ENCODE results near the gene SH3GL3.

Gene SH3GL3

DNA sequence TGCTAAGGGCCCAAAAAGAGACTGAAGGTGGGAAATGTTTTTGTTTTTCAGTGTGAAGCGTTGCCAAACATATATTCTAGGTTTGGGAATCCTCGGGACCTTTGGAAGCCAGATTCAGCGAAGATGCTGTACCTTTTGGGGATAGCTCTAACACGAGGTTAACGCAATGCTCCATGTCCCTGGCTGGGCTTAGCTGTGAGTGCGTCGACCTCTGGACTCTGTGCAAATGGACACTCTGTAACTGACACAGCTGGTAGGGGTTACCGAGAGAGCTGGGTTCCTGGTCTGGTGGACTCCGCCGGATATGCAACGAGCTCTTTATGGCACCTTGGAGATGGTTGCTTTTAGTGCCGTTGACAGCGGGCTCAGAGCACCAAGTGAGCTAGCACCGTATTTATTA, 724 bp upstream of the SH3GL3 start:
- TF ChIP-seq ZNF624 (tag by site-specific recombination; IDR thresholded peaks at IDR 0.05) (no peak), SETDB1 (IDR thresholded peaks at IDR 0.05; ENCODE audit: insufficient read length, low read length) (peak; percentile 65), ZSCAN30 (tag by site-specific recombination; IDR thresholded peaks at IDR 0.05) (no peak)
- Histone ChIP-seq H3K4me1 (ENCODE audit: control insufficient read depth, insufficient read depth, low read length) (peaks cover 20% of the 10 kb centered on the region), H3K36me3 (ENCODE audit: control insufficient read depth in 2 of 2, insufficient read depth in 1 of 2, low read length in 2 of 2) (no peaks in the 10 kb centered on the region), H3K4me3 (ENCODE audit: low read depth, low read length) (no peak overlapping the region), H3K9me3 (ENCODE audit: control insufficient read depth, insufficient read depth, low read depth, low read length) (no peaks in the 10 kb centered on the region), H3K27ac (ENCODE audit: extremely low read depth, low read depth, low read length) (no peak overlapping the region)
- POLR2A ChIA-PET: interaction anchor here (0.7 to 0.8 kb wide), 3 partner anchors 99 to 119 kb away, joined by 3 read pairs; no protein-coding TSS in a partner anchor
- CTCF ChIA-PET: interaction anchor here (0.6 to 8.9 kb wide), 22 partner anchors 9 to 209 kb away, joined by 3 to 168 read pairs (median 6); no protein-coding TSS in a partner anchor

DNA sequence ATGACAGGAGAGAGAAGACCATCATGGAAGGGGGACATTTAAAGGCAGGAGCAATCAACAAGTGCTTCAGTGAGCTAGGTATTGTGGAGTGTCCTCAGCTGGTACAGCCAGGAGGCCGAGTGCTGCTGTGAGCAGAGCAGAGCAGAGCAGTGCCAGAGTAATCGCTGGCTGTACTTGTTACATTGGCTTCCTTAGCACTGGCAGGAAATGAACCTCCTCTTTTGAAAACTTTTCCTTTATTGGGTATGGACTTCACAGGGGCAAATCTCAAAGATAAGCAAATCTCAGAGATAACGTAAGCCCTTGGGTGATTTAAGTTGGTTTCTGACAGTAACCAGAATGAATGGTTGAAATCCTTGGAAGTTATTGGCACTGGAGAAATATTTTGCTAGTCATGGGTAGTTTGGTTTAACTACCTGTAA, 2.1 kb downstream of the SH3GL3 start:
- H3K4me1 ChIP-seq (ENCODE audit: control insufficient read depth, insufficient read depth, low read length): peaks cover 20% of the 10 kb centered on the region
- no peaks in the 10 kb centered on the region for H3K9me3 ChIP-seq (ENCODE audit: control insufficient read depth, insufficient read depth, low read depth, low read length)
- no peak overlapping the region for H3K4me3 ChIP-seq (ENCODE audit: low read depth, low read length)
- no peaks in the 10 kb centered on the region for H3K36me3 ChIP-seq (ENCODE audit: control insufficient read depth in 2 of 2, insufficient read depth in 1 of 2, low read length in 2 of 2)
- ChIA-PET POLR2A (no interaction called here), CTCF (interaction anchor here (0.6 to 8.9 kb wide), 8 partner anchors 12 to 1506 kb away, joined by 3 to 168 read pairs (median 4); no protein-coding TSS in a partner anchor)
- no peak overlapping the region; the same call in 1 of the 2 replicates for H3K27ac ChIP-seq (ENCODE audit: extremely low read depth, low read depth, low read length)
- TF ChIP-seq, protein P1, sequence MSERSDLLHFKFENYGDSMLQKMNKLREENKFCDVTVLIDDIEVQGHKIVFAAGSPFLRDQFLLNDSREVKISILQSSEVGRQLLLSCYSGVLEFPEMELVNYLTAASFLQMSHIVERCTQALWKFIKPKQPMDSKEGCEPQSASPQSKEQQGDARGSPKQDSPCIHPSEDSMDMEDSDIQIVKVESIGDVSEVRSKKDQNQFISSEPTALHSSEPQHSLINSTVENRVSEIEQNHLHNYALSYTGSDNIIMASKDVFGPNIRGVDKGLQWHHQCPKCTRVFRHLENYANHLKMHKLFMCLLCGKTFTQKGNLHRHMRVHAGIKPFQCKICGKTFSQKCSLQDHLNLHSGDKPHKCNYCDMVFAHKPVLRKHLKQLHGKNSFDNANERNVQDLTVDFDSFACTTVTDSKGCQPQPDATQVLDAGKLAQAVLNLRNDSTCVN (tag by site-specific recombination; optimal IDR thresholded peaks at IDR 0.05): no peak
- TF ChIP-seq, protein P2, sequence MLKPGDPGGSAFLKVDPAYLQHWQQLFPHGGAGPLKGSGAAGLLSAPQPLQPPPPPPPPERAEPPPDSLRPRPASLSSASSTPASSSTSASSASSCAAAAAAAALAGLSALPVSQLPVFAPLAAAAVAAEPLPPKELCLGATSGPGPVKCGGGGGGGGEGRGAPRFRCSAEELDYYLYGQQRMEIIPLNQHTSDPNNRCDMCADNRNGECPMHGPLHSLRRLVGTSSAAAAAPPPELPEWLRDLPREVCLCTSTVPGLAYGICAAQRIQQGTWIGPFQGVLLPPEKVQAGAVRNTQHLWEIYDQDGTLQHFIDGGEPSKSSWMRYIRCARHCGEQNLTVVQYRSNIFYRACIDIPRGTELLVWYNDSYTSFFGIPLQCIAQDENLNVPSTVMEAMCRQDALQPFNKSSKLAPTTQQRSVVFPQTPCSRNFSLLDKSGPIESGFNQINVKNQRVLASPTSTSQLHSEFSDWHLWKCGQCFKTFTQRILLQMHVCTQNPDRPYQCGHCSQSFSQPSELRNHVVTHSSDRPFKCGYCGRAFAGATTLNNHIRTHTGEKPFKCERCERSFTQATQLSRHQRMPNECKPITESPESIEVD (tag by site-specific recombination; IDR thresholded peaks at IDR 0.05): peak; percentile 88
- TF ChIP-seq ZNF350 (tag by site-specific recombination; IDR thresholded peaks at IDR 0.05) (no peak), OSR2 (tag by site-specific recombination; IDR thresholded peaks at IDR 0.05) (peak; percentile 61; the same call in 1 of the 2 replicates), GFI1B (tag by site-specific recombination; IDR thresholded peaks at IDR 0.05) (peak; percentile 99), ZNF140 (tag by site-specific recombination; IDR thresholded peaks at IDR 0.05) (no peak), ZBTB17 (tag by site-specific recombination; IDR thresholded peaks at IDR 0.05) (peak; percentile 99), ZNF660 (tag by site-specific recombination; IDR thresholded peaks at IDR 0.05) (peak; percentile 92), IKZF3 (tag by site-specific recombination; IDR thresholded peaks at IDR 0.05) (0 out of 2 replicates have a peak, but pooled peaks have one; percentile 34), FEZF1 (tag by site-specific recombination; IDR thresholded peaks at IDR 0.05) (peak; percentile 97), ZNF624 (tag by site-specific recombination; IDR thresholded peaks at IDR 0.05) (no peak), ZNF843 (tag by site-specific recombination; IDR thresholded peaks at IDR 0.05) (peak; percentile 75; the same call in 1 of the 2 replicates), KLF9 (tag by site-specific recombination; IDR thresholded peaks at IDR 0.05; ENCODE audit: low read depth) (no peak), ZNF157 (tag by site-specific recombination; IDR thresholded peaks at IDR 0.05) (no peak), SP7 (tag by site-specific recombination; IDR thresholded peaks at IDR 0.05) (peak; percentile 75)
- TF ChIP-seq, protein P3, sequence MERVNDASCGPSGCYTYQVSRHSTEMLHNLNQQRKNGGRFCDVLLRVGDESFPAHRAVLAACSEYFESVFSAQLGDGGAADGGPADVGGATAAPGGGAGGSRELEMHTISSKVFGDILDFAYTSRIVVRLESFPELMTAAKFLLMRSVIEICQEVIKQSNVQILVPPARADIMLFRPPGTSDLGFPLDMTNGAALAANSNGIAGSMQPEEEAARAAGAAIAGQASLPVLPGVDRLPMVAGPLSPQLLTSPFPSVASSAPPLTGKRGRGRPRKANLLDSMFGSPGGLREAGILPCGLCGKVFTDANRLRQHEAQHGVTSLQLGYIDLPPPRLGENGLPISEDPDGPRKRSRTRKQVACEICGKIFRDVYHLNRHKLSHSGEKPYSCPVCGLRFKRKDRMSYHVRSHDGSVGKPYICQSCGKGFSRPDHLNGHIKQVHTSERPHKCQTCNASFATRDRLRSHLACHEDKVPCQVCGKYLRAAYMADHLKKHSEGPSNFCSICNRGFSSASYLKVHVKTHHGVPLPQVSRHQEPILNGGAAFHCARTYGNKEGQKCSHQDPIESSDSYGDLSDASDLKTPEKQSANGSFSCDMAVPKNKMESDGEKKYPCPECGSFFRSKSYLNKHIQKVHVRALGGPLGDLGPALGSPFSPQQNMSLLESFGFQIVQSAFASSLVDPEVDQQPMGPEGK (tag by site-specific recombination; IDR thresholded peaks at IDR 0.05): peak; percentile 29; the same call in 1 of the 2 replicates
- TF ChIP-seq, protein P4, sequence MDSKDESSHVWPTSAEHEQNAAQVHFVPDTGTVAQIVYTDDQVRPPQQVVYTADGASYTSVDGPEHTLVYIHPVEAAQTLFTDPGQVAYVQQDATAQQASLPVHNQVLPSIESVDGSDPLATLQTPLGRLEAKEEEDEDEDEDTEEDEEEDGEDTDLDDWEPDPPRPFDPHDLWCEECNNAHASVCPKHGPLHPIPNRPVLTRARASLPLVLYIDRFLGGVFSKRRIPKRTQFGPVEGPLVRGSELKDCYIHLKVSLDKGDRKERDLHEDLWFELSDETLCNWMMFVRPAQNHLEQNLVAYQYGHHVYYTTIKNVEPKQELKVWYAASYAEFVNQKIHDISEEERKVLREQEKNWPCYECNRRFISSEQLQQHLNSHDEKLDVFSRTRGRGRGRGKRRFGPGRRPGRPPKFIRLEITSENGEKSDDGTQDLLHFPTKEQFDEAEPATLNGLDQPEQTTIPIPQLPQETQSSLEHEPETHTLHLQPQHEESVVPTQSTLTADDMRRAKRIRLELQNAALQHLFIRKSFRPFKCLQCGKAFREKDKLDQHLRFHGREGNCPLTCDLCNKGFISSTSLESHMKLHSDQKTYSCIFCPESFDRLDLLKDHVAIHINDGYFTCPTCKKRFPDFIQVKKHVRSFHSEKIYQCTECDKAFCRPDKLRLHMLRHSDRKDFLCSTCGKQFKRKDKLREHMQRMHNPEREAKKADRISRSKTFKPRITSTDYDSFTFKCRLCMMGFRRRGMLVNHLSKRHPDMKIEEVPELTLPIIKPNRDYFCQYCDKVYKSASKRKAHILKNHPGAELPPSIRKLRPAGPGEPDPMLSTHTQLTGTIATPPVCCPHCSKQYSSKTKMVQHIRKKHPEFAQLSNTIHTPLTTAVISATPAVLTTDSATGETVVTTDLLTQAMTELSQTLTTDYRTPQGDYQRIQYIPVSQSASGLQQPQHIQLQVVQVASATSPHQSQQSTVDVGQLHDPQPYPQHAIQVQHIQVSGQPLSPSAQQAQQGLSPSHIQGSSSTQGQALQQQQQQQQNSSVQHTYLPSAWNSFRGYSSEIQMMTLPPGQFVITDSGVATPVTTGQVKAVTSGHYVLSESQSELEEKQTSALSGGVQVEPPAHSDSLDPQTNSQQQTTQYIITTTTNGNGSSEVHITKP (tag by site-specific recombination; IDR thresholded peaks at IDR 0.05): 0 out of 2 replicates have a peak, but pooled peaks have one; percentile 6
- TF ChIP-seq, protein P5, sequence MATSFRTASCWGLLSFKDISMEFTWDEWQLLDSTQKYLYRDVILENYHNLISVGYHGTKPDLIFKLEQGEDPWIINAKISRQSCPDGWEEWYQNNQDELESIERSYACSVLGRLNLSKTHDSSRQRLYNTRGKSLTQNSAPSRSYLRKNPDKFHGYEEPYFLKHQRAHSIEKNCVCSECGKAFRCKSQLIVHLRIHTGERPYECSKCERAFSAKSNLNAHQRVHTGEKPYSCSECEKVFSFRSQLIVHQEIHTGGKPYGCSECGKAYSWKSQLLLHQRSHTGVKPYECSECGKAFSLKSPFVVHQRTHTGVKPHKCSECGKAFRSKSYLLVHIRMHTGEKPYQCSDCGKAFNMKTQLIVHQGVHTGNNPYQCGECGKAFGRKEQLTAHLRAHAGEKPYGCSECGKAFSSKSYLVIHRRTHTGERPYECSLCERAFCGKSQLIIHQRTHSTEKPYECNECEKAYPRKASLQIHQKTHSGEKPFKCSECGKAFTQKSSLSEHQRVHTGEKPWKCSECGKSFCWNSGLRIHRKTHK (tag by site-specific recombination; IDR thresholded peaks at IDR 0.05): no peak
- TF ChIP-seq, protein P6, sequence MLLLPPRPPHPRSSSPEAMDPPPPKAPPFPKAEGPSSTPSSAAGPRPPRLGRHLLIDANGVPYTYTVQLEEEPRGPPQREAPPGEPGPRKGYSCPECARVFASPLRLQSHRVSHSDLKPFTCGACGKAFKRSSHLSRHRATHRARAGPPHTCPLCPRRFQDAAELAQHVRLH (tag by site-specific recombination; IDR thresholded peaks at IDR 0.05): peak; percentile 25; the same call in 1 of the 2 replicates
- TF ChIP-seq, protein P7, sequence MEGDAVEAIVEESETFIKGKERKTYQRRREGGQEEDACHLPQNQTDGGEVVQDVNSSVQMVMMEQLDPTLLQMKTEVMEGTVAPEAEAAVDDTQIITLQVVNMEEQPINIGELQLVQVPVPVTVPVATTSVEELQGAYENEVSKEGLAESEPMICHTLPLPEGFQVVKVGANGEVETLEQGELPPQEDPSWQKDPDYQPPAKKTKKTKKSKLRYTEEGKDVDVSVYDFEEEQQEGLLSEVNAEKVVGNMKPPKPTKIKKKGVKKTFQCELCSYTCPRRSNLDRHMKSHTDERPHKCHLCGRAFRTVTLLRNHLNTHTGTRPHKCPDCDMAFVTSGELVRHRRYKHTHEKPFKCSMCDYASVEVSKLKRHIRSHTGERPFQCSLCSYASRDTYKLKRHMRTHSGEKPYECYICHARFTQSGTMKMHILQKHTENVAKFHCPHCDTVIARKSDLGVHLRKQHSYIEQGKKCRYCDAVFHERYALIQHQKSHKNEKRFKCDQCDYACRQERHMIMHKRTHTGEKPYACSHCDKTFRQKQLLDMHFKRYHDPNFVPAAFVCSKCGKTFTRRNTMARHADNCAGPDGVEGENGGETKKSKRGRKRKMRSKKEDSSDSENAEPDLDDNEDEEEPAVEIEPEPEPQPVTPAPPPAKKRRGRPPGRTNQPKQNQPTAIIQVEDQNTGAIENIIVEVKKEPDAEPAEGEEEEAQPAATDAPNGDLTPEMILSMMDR (tag by site-specific recombination; IDR thresholded peaks at IDR 0.05): no peak
